ENCODE results near the gene STAT5B. TPM values are rescaled to one million over a fixed set of nuclear protein-coding genes. Genes with fewer than 3 reads are reported as not detected.
"Not testable (repeated sequence)": the region's sequence is repeated elsewhere in the genome, so short reads cannot be mapped to it uniquely, and the experiment has no call there.

The STAT5B gene
- total RNA-seq, 1 donor from 2014 or later = 80.6 TPM

GRCh38 chr17:42304187-42305030, 28.2 kb upstream of the STAT5B start:
- Histone ChIP-seq H3K4me3 (no peak overlapping the region), H3K36me3 (peaks cover 71 to 87% of the 10 kb centered on the region in 2 donors), H3K27me3 (no peaks in the 10 kb centered on the region), H3K4me1 (no peaks in the 10 kb centered on the region), H3K9me3 (no peaks in the 10 kb centered on the region), H3K27ac (no peak overlapping the region)
- intact Hi-C loops (cut with DNase I) = no loop called here
- TF ChIP-seq CTCF (IDR thresholded peaks at IDR 0.05) = no peak
- DNase-seq (ENCODE audit: low spot score in 2 of 2) = no peak

- TF ChIP-seq CTCF (IDR thresholded peaks at IDR 0.05) = no peak
- no peak for DNase-seq (ENCODE audit: low spot score in 2 of 2)
- H3K27me3 ChIP-seq = no peaks in the 10 kb centered on the region
- intact Hi-C loops (cut with DNase I) = no loop called here
- no peaks in the 10 kb centered on the region for H3K9me3 ChIP-seq
- H3K4me1 ChIP-seq = no peaks in the 10 kb centered on the region
- no peak overlapping the region for H3K4me3 ChIP-seq
- no peak overlapping the region for H3K27ac ChIP-seq
- H3K36me3 ChIP-seq = peaks cover 67 to 86% of the 10 kb centered on the region in 2 donors
Measured at GRCh38 chr17:42303694-42304093, 27.5 kb upstream of the STAT5B start.

- H3K27me3 ChIP-seq = no peaks in the 10 kb centered on the region
- no peak for TF ChIP-seq CTCF (IDR thresholded peaks at IDR 0.05)
- no peaks in the 10 kb centered on the region for H3K9me3 ChIP-seq
- peaks cover 55 to 74% of the 10 kb centered on the region in 2 donors for H3K36me3 ChIP-seq
- no peaks in the 10 kb centered on the region for H3K4me1 ChIP-seq
- H3K4me3 ChIP-seq = no peak overlapping the region
- DNase-seq (ENCODE audit: low spot score in 2 of 2) = no peak
- H3K27ac ChIP-seq = no peak overlapping the region
- intact Hi-C loops (cut with DNase I) = no loop called here
Measured at GRCh38 chr17:42301022-42301421, 24.8 kb upstream of the STAT5B start.

- intact Hi-C loops (cut with DNase I); H3K4me3 ChIP-seq; H3K27ac ChIP-seq; H3K9me3 ChIP-seq; H3K4me1 ChIP-seq; H3K27me3 ChIP-seq; DNase-seq (ENCODE audit: low spot score in 2 of 2): not testable (repeated sequence)
- H3K36me3 ChIP-seq = peaks cover 52 to 75% of the 10 kb centered on the region in 2 donors
Measured at GRCh38 chr17:42299913-42300312, 23.7 kb upstream of the STAT5B start.

GRCh38 chr17:42299361-42299760, 23.2 kb upstream of the STAT5B start:
- H3K4me1 ChIP-seq; DNase-seq (ENCODE audit: low spot score in 2 of 2); intact Hi-C loops (cut with DNase I); H3K27me3 ChIP-seq; H3K9me3 ChIP-seq; H3K4me3 ChIP-seq; H3K27ac ChIP-seq: not testable (repeated sequence)
- peaks cover 52 to 71% of the 10 kb centered on the region in 2 donors for H3K36me3 ChIP-seq

GRCh38 chr17:42297775-42298174, 21.6 kb upstream of the STAT5B start:
- DNase-seq (ENCODE audit: low spot score in 2 of 2); intact Hi-C loops (cut with DNase I); H3K27me3 ChIP-seq; H3K9me3 ChIP-seq; H3K4me1 ChIP-seq; H3K27ac ChIP-seq; H3K4me3 ChIP-seq: not testable (repeated sequence)
- peaks cover 45 to 56% of the 10 kb centered on the region in 2 donors for H3K36me3 ChIP-seq

GRCh38 chr17:42296012-42296411, 19.8 kb upstream of the STAT5B start:
- Histone ChIP-seq H3K9me3 (no peaks in the 10 kb centered on the region), H3K4me3 (no peak overlapping the region), H3K27me3 (no peaks in the 10 kb centered on the region), H3K4me1 (no peaks in the 10 kb centered on the region), H3K36me3 (peaks cover 35 to 46% of the 10 kb centered on the region in 2 donors), H3K27ac (no peak overlapping the region)
- no peak for DNase-seq (ENCODE audit: low spot score in 2 of 2)
- TF ChIP-seq CTCF (IDR thresholded peaks at IDR 0.05) = no peak
- intact Hi-C loops (cut with DNase I) = no loop called here

Data from ascending aorta (tissue), 2 donors.